Stimulated activated effector memory CD8-positive, alpha-beta T cell treated with anti-CD3 and anti-CD28 coated beads, Interleukin-12 subunit alpha, Interleukin-12 subunit beta, amount 100 ng/mL, for 72 hours (primary cell): ENCODE results near the gene PCDHA12.
"Not testable (repeated sequence)": the region's sequence is repeated elsewhere in the genome, so short reads cannot be mapped to it uniquely, and the experiment has no call there.

Experiments
- ATAC-seq: fragments of 150-1000 bp; cut with Tn5 transposase; 2 replicates; pipeline ENCODE4 v1.10.0; 2021
- DNase-seq, 2 donors: peaks; one replicate each; pipeline ENCODE4 v3.0.0; 2021 to 2022; ENCODE audit warnings: low spot score in 2 of 2
- H3K27ac Mint-ChIP-seq: one replicate; pipeline ENCODE4 v1.8.0; 2022; ENCODE audit warnings: mild to moderate bottlenecking, mixed read lengths
- H3K36me3 Mint-ChIP-seq: one replicate; pipeline ENCODE4 v1.8.0; 2022; ENCODE audit warnings: mild to moderate bottlenecking, mixed read lengths
- H3K4me1 Mint-ChIP-seq: one replicate; pipeline ENCODE4 v1.8.0; 2022; ENCODE audit warnings: mixed read lengths
- H3K4me3 Mint-ChIP-seq: one replicate; pipeline ENCODE4 v1.8.0; 2022; ENCODE audit warnings: mild to moderate bottlenecking, mixed read lengths
- H3K9me3 Mint-ChIP-seq: one replicate; pipeline ENCODE4 v1.8.0; 2022; ENCODE audit warnings: mixed read lengths

Gene PCDHA12

GRCh38 chr5:140848139-140849102 is 26.7 kb upstream of the PCDHA12 start, which contains the start of gene PCDHA9:
PCDHA9 (plus strand) TSS chr5:140848382; CDS start chr5:140848496, 114 bp downstream.
- H3K27ac Mint-ChIP-seq, DNase-seq, H3K36me3 Mint-ChIP-seq, ATAC-seq, H3K4me3 Mint-ChIP-seq, H3K9me3 Mint-ChIP-seq, H3K4me1 Mint-ChIP-seq: not testable (repeated sequence)

GRCh38 chr5:140849831-140850634 is 25.1 kb upstream of the PCDHA12 start:
- not testable (repeated sequence) for H3K9me3 Mint-ChIP-seq, H3K36me3 Mint-ChIP-seq, H3K4me3 Mint-ChIP-seq, H3K4me1 Mint-ChIP-seq, H3K27ac Mint-ChIP-seq, ATAC-seq, DNase-seq

- no peak within 1 kb of the TSS for H3K4me3 Mint-ChIP-seq
- no peaks in the 10 kb centered on the region for H3K36me3 Mint-ChIP-seq
- DNase-seq (no peak), ATAC-seq (no peak)
- no peaks in the 10 kb centered on the region for H3K4me1 Mint-ChIP-seq
- no peak within 1 kb of the TSS for H3K27ac Mint-ChIP-seq
- no peaks in the 10 kb centered on the region for H3K9me3 Mint-ChIP-seq
Measured at GRCh38 chr5:140855772-140856674, 19.1 kb upstream of the PCDHA12 start, which contains the start of gene PCDHA10. PCDHA10 (plus strand) TSS chr5:140855897; CDS start chr5:140856049, 152 bp downstream.

GRCh38 chr5:140857177-140857986 is 17.7 kb upstream of the PCDHA12 start:
- Mint-ChIP-seq H3K27ac (no peak overlapping the region), H3K36me3 (no peaks in the 10 kb centered on the region), H3K4me1 (no peaks in the 10 kb centered on the region), H3K9me3 (no peaks in the 10 kb centered on the region), H3K4me3 (no peak overlapping the region)
- DNase-seq = no peak
- no peak for ATAC-seq

GRCh38 chr5:140857987-140858240 is 17.2 kb upstream of the PCDHA12 start:
- H3K4me1 Mint-ChIP-seq = no peaks in the 10 kb centered on the region
- H3K27ac Mint-ChIP-seq = no peak overlapping the region
- no peaks in the 10 kb centered on the region for H3K36me3 Mint-ChIP-seq

GRCh38 chr5:140862441-140863295 is 12.4 kb upstream of the PCDHA12 start:
- no peak overlapping the region for H3K4me3 Mint-ChIP-seq
- peaks cover 3% of the 10 kb centered on the region for H3K9me3 Mint-ChIP-seq
- no peak overlapping the region for H3K27ac Mint-ChIP-seq
- no peaks in the 10 kb centered on the region for H3K36me3 Mint-ChIP-seq
- no peak for ATAC-seq
- no peaks in the 10 kb centered on the region for H3K4me1 Mint-ChIP-seq
- no peak for DNase-seq

More at GRCh38 chr5:140857987-140858240, 17.2 kb upstream of the PCDHA12 start:
- DNase-seq (no peak), ATAC-seq (no peak)
- H3K4me3 Mint-ChIP-seq = no peak overlapping the region
- H3K9me3 Mint-ChIP-seq = no peaks in the 10 kb centered on the region

GRCh38 chr5:140868721-140869554 is 6.2 kb upstream of the PCDHA12 start, which contains the start of gene PCDHA11:
PCDHA11 (plus strand) TSS chr5:140868957; CDS start chr5:140869104, 147 bp downstream.
- ATAC-seq (no peak), DNase-seq (no peak)
- Mint-ChIP-seq H3K27ac (no peak within 1 kb of the TSS), H3K36me3 (no peaks in the 10 kb centered on the region), H3K4me1 (no peaks in the 10 kb centered on the region), H3K9me3 (peaks cover 3% of the 10 kb centered on the region), H3K4me3 (no peak within 1 kb of the TSS)

- ATAC-seq = no peak
- Mint-ChIP-seq H3K4me3 (no peak overlapping the region), H3K27ac (no peak overlapping the region), H3K4me1 (no peaks in the 10 kb centered on the region), H3K36me3 (no peaks in the 10 kb centered on the region), H3K9me3 (peaks cover under 1% of the 10 kb centered on the region)
- no peak for DNase-seq
Measured at GRCh38 chr5:140869555-140869886, 5.6 kb upstream of the PCDHA12 start.

- no peaks in the 10 kb centered on the region for H3K4me1 Mint-ChIP-seq
- no peak overlapping the region for H3K4me3 Mint-ChIP-seq
- no peaks in the 10 kb centered on the region for H3K36me3 Mint-ChIP-seq
- no peak for DNase-seq
- no peak for ATAC-seq
- H3K9me3 Mint-ChIP-seq = no peaks in the 10 kb centered on the region
- H3K27ac Mint-ChIP-seq = no peak overlapping the region
Measured at GRCh38 chr5:140870221-140871201, 4.6 kb upstream of the PCDHA12 start.

GRCh38 chr5:140876541-140877261 is 1.6 kb downstream of the PCDHA12 start:
- not testable (repeated sequence) for H3K4me1 Mint-ChIP-seq, H3K9me3 Mint-ChIP-seq, H3K4me3 Mint-ChIP-seq

GRCh38 chr5:140877262-140877581 is 2.1 kb downstream of the PCDHA12 start:
- DNase-seq (no peak), ATAC-seq (no peak)
- Mint-ChIP-seq H3K4me3 (no peak overlapping the region), H3K9me3 (peaks cover 8% of the 10 kb centered on the region), H3K36me3 (no peaks in the 10 kb centered on the region), H3K27ac (no peak overlapping the region), H3K4me1 (no peaks in the 10 kb centered on the region)

More at GRCh38 chr5:140876541-140877261, 1.6 kb downstream of the PCDHA12 start:
- ATAC-seq, H3K27ac Mint-ChIP-seq, H3K36me3 Mint-ChIP-seq, DNase-seq: not testable (repeated sequence)
